OCI-LY7 (cell line): Measurements from ENCODE around the gene NAGPA. TPM values are rescaled to one million over a fixed set of nuclear protein-coding genes. Genes with fewer than 3 reads are reported as not detected.

Source experiments
- BruUV-seq: library from RNA; stranded (reverse); fragments of 400-500 nt; replicated peaks from 2 replicates; lab custom pipeline; 2021; lab: Mats Ljungman, UMichigan
- CTCF ChIA-PET: fragments of 300-600 bp; sonication (Branson Sonifier 250); formaldehyde crosslinking; loops from one replicate; lab custom pipeline; 2022; ENCODE audit warnings: antibody characterized with exemption; ENCODE audit not compliant: unreplicated experiment; lab: Charles Lee
- POLR2A ChIA-PET: fragments of 300-600 bp; sonication (Branson Sonifier 250); formaldehyde crosslinking; loops from one replicate; lab custom pipeline; 2022; ENCODE audit warnings: antibody characterized with exemption; lab: Charles Lee
- DNase-seq: peaks from one replicate; pipeline ENCODE4 v3.0.0-alpha.2; 2015; ENCODE audit warnings: low spot score
- H2AFZ ChIP-seq: fragments of 200-600 bp; sonication (generic), shearing (Covaris generic); 2 replicates; pipeline ENCODE4 v1.6.1; 2014; ENCODE audit warnings: mild to moderate bottlenecking, antibody characterized with exemption, low read length, moderate library complexity
- H3K27ac ChIP-seq: fragments of 200-600 bp; sonication (generic); 2 replicates; pipeline ENCODE4 v1.5.1; 2014; ENCODE audit warnings: mixed run types, low read depth, mild to moderate bottlenecking, moderate library complexity, low read length, inconsistent platforms; ENCODE audit not compliant: poor library complexity, severe bottlenecking
- H3K36me3 ChIP-seq: fragments of 200-600 bp; sonication (generic); 2 replicates; pipeline ENCODE4 v1.6.1; 2014; ENCODE audit warnings: mild to moderate bottlenecking, antibody characterized with exemption, low read length, moderate library complexity, mixed read lengths; ENCODE audit not compliant: insufficient read depth
- H3K4me1 ChIP-seq: fragments of 200-600 bp; sonication (generic); 2 replicates; pipeline ENCODE4 v1.5.1; 2014; ENCODE audit warnings: mild to moderate bottlenecking, low read length; ENCODE audit not compliant: insufficient read depth, poor library complexity, severe bottlenecking
- H3K4me2 ChIP-seq: fragments of 200-600 bp; sonication (generic); 2 replicates; pipeline ENCODE4 v1.6.1; 2014; ENCODE audit warnings: mild to moderate bottlenecking, low read length
- H3K4me3 ChIP-seq: fragments of 200-600 bp; sonication (generic); 2 replicates; pipeline ENCODE4 v1.5.1; 2014; ENCODE audit warnings: mild to moderate bottlenecking, low read depth, low read length; ENCODE audit not compliant: poor library complexity, severe bottlenecking
- H3K79me2 ChIP-seq: fragments of 200-600 bp; sonication (generic); 2 replicates; pipeline ENCODE4 v1.6.1; 2016; ENCODE audit warnings: low read depth, mild to moderate bottlenecking, low read length, moderate library complexity, mixed read lengths; ENCODE audit not compliant: insufficient read depth
- H3K9me2 ChIP-seq: fragments of 200-600 bp; sonication (generic); 2 replicates; pipeline ENCODE4 v1.6.1; 2016; ENCODE audit warnings: mild to moderate bottlenecking, low read length, mixed read lengths; ENCODE audit not compliant: insufficient read depth
- H3K9me3 ChIP-seq: fragments of 200-600 bp; sonication (generic); 2 replicates; pipeline ENCODE4 v1.6.1; 2014; ENCODE audit warnings: mild to moderate bottlenecking, mixed run types, low read length, mixed read lengths
- H4K20me1 ChIP-seq: fragments of 200-600 bp; sonication (generic); 2 replicates; pipeline ENCODE4 v1.6.1; 2014; ENCODE audit warnings: mild to moderate bottlenecking, antibody characterized with exemption, low read length, moderate library complexity, mixed read lengths; ENCODE audit not compliant: insufficient read depth
- CTCF ChIP-seq: fragments of 200-600 bp; sonication (generic); conservative IDR thresholded peaks from 2 replicates; pipeline ENCODE4 v1.5.1; 2014; ENCODE audit warnings: mild to moderate bottlenecking, antibody characterized with exemption, low read length, moderate library complexity, mixed read lengths
- EZH2phosphoT487 ChIP-seq: fragments of 200-600 bp; sonication (generic); IDR thresholded peaks from 2 replicates; pipeline ENCODE4 v1.6.1; 2018; ENCODE audit warnings: low read depth, borderline replicate concordance, mild to moderate bottlenecking, mixed run types, antibody characterized with exemption, low read length, moderate library complexity, mixed read lengths
- intact Hi-C: fragments of 100-400 bp; cut with micrococcal nuclease; formaldehyde crosslinking; loops from one replicate; pipeline ENCODE4 v1.10.0; 2022; ENCODE audit not compliant: unreplicated experiment
- total RNA-seq, 2 experiments: library from RNA; depleted of rRNA in 1 of 2; stranded (reverse); fragments of >200 nt in 1 of 2; shearing (Covaris generic) in 1 of 2; gene quantifications; 2 replicates each; pipeline ENCODE4 v1.2.3, GENCODE V29; 2014 to 2022

Gene NAGPA
- total RNA-seq, 2 experiments from 2014 or later: 12.8 to 14.6 TPM

GRCh38 chr16:5018793-5019192 is 14.9 kb downstream of the NAGPA start:
- no peak overlapping the region for H3K4me2 ChIP-seq
- H4K20me1 ChIP-seq: no peaks in the 10 kb centered on the region
- no peak overlapping the region for H3K4me3 ChIP-seq
- no peak for DNase-seq
- POLR2A ChIA-PET: no interaction called here
- H3K27ac ChIP-seq: no peak overlapping the region
- TF ChIP-seq EZH2phosphoT487: no peak
- TF ChIP-seq CTCF: no peak
- no peaks in the 10 kb centered on the region for H3K9me2 ChIP-seq
- CTCF ChIA-PET: no interaction called here
- no peaks in the 10 kb centered on the region for H3K4me1 ChIP-seq
- no peaks in the 10 kb centered on the region for H3K9me3 ChIP-seq
- H3K79me2 ChIP-seq: no peaks in the 10 kb centered on the region
- no peak overlapping the region for H2AFZ ChIP-seq
- H3K36me3 ChIP-seq: no peaks in the 10 kb centered on the region
- intact Hi-C loops: no loop called here
- BruUV-seq: no TSS peak

GRCh38 chr16:5017678-5017969 is 16.1 kb downstream of the NAGPA start:
- intact Hi-C loops: no loop called here
- POLR2A ChIA-PET: no interaction called here
- no peak overlapping the region for H2AFZ ChIP-seq
- H3K9me3 ChIP-seq: no peaks in the 10 kb centered on the region
- H3K27ac ChIP-seq: no peak overlapping the region
- no peaks in the 10 kb centered on the region for H3K9me2 ChIP-seq
- DNase-seq: no peak
- no peaks in the 10 kb centered on the region for H3K36me3 ChIP-seq
- no peak overlapping the region for H3K4me2 ChIP-seq
- BruUV-seq: no TSS peak
- H3K4me3 ChIP-seq: no peak overlapping the region
- H3K79me2 ChIP-seq: no peaks in the 10 kb centered on the region
- CTCF ChIA-PET: no interaction called here
- H3K4me1 ChIP-seq: no peaks in the 10 kb centered on the region
- no peaks in the 10 kb centered on the region for H4K20me1 ChIP-seq
- TF ChIP-seq CTCF (no peak), EZH2phosphoT487 (no peak)

GRCh38 chr16:5016967-5017677 is 16.6 kb downstream of the NAGPA start:
- H3K4me1 ChIP-seq: no peaks in the 10 kb centered on the region
- no peak for DNase-seq
- no peaks in the 10 kb centered on the region for H4K20me1 ChIP-seq
- no peaks in the 10 kb centered on the region for H3K9me2 ChIP-seq
- H3K4me2 ChIP-seq: no peak overlapping the region
- TF ChIP-seq CTCF (no peak), EZH2phosphoT487 (no peak)
- CTCF ChIA-PET: no interaction called here
- H3K27ac ChIP-seq: no peak overlapping the region
- intact Hi-C loops: no loop called here
- H3K79me2 ChIP-seq: no peaks in the 10 kb centered on the region
- H3K36me3 ChIP-seq: no peaks in the 10 kb centered on the region
- POLR2A ChIA-PET: no interaction called here
- no peak overlapping the region for H2AFZ ChIP-seq
- no TSS peak for BruUV-seq
- H3K4me3 ChIP-seq: no peak overlapping the region
- no peaks in the 10 kb centered on the region for H3K9me3 ChIP-seq
